ENCODE data around the gene CFAP70. TPM values are rescaled to one million over a fixed set of nuclear protein-coding genes. Genes with fewer than 3 reads are reported as not detected.
A peak's percentile ranks its signal among the peaks of the same experiment; 100 is the strongest.

Gene CFAP70
- total RNA-seq, 2 experiments from 2014 or later: 0.20 to 0.31 TPM

DNA sequence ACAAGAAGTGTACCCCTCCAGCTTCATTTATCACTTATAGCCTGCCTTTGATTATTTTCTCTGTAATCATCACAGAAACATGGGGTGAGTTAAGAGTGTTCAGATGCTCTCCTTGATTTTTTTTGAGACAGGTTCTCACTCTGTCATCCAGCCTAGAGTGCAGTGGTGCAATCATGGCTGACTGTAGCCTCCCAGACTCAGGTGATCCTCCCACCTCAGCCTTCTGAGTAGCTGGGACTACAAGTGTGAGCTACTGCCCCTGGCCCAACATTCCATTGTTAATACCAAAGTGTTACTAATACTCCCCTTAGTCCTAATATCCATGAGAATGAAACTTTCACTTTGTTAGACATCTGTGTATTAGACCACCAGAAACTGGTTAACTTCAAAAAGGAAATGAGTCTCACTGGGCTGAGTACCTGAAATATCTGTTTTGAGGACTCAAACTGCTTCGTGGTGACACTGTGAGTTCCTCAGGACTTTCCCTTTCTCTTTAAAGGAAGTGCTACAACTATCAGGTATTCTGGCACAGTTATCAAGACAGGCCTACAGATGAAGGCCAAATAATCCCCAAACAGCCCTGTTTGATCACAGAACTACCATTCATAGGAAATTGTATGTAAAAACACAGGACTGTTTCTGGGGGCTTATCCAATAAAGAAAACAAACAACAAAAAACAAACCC lies 20.5 kb upstream of the CFAP70 start:
- Mint-ChIP-seq H3K36me3 (ENCODE audit: low read depth) (peaks cover 30% of the 10 kb centered on the region), H3K27ac (peak overlapping the region; percentile 76), H3K4me1 (ENCODE audit: low read depth) (peaks cover 9% of the 10 kb centered on the region), H3K9me3 (no peaks in the 10 kb centered on the region), H3K27me3 (ENCODE audit: low read depth) (no peaks in the 10 kb centered on the region), H3K4me3 (no peak overlapping the region)
- CTCF ChIA-PET: interaction anchor here (1.0 to 1.2 kb wide), 2 partner anchors 12 to 115 kb away, joined by 3 read pairs; no protein-coding TSS in a partner anchor
- intact Hi-C loops (cut with micrococcal nuclease): no loop called here
- no peak for DNase-seq

GRCh38 chr10:73376679-73377078 lies 18.0 kb upstream of the CFAP70 start:
- Mint-ChIP-seq H3K27ac (no peak overlapping the region), H3K36me3 (ENCODE audit: low read depth) (peaks cover 34% of the 10 kb centered on the region), H3K4me1 (ENCODE audit: low read depth) (peaks cover 9% of the 10 kb centered on the region), H3K9me3 (no peaks in the 10 kb centered on the region), H3K4me3 (no peak overlapping the region), H3K27me3 (ENCODE audit: low read depth) (no peaks in the 10 kb centered on the region)
- DNase-seq: no peak
- CTCF ChIA-PET: no interaction called here
- intact Hi-C loops (cut with micrococcal nuclease): no loop called here

DNA sequence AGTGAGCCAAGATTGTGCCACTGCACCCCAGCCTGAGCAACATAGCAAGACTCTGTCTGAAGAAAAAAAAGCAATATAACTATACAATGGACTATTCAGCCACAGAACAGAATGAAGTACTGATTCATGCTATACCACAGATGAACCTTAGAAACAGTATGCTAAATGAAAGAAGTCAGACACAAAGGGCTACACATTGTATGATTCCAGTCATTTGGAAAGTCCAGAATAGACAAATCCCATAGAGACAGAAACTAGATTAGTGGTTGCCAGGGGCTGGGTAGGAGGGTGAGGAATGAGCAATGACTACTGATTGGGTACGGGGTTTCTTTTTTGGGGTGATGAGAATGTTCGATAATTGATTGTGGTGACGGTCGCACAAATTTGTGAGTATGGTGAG lies 9.6 kb upstream of the CFAP70 start:
- H3K4me3 Mint-ChIP-seq: no peak overlapping the region
- no peaks in the 10 kb centered on the region for H3K27me3 Mint-ChIP-seq (ENCODE audit: low read depth)
- H3K36me3 Mint-ChIP-seq (ENCODE audit: low read depth): peaks cover 36% of the 10 kb centered on the region
- H3K27ac Mint-ChIP-seq: peak overlapping the region; percentile 54
- CTCF ChIA-PET: no interaction called here
- H3K4me1 Mint-ChIP-seq (ENCODE audit: low read depth): peaks cover 6% of the 10 kb centered on the region
- no peak for DNase-seq
- intact Hi-C loops (cut with micrococcal nuclease): no loop called here
- H3K9me3 Mint-ChIP-seq: no peaks in the 10 kb centered on the region

DNA sequence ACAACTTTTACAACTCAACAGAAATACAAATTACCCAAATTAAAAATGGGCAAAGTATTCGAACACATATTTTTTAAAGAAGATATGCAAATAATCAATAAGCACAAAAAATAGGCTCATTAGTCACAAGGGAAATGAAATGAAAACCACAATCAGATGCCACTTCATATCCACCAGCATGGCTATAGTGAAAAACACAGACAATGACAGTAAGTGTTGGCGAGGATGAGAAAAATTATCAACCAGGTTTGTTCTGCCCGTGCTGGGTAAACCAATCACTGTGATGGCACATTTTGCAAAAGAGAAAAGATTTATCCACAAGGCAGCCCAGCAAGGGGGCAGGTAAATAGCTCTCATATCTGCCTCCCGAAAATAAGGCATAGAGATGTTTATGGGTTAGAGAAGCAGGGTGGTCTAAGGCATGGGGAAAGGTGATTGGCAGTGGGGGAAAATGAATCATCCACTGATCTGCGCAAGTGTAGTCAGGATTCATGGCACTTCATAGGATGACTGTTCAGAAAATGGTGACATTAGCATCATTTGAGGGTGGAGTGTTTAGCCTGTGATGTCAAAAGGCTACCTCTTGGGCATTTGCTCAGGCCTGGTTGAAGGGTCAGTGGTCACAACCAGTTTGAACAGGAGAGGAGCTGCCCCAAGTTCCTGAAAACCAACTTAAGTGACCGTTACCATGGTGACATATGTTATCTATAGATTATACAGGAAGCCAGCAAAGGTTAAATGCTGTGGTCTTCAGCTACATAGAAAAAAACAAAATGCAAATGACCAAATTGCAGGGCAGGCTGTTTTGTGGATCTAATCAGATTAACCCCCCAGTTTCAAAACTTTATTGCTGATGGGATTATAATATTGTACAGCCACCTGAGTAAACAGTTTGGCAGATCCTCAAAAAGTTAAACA lies 8.0 kb upstream of the CFAP70 start:
- no peaks in the 10 kb centered on the region for H3K27me3 Mint-ChIP-seq (ENCODE audit: low read depth)
- peak overlapping the region; percentile 60 for H3K27ac Mint-ChIP-seq
- intact Hi-C loops (cut with micrococcal nuclease): no loop called here

GRCh38 chr10:73364964-73365363 lies 6.3 kb upstream of the CFAP70 start:
- Mint-ChIP-seq H3K36me3 (ENCODE audit: low read depth) (peaks cover 27% of the 10 kb centered on the region), H3K4me3 (no peak overlapping the region), H3K27me3 (ENCODE audit: low read depth) (no peaks in the 10 kb centered on the region), H3K4me1 (ENCODE audit: low read depth) (peaks cover 6% of the 10 kb centered on the region), H3K9me3 (peaks cover 1% of the 10 kb centered on the region), H3K27ac (no peak overlapping the region)
- CTCF ChIA-PET: no interaction called here
- intact Hi-C loops (cut with micrococcal nuclease): no loop called here
- no peak for DNase-seq

More for the DNA sequence above, 8.0 kb upstream of the CFAP70 start:
- CTCF ChIA-PET: interaction anchor here (0.9 kb wide), 1 partner anchor 12 kb away, joined by 3 read pairs; no protein-coding TSS in a partner anchor
- DNase-seq: no peak
- Mint-ChIP-seq H3K36me3 (ENCODE audit: low read depth) (peaks cover 34% of the 10 kb centered on the region), H3K4me3 (no peak overlapping the region), H3K4me1 (ENCODE audit: low read depth) (peaks cover 6% of the 10 kb centered on the region), H3K9me3 (peaks cover 1% of the 10 kb centered on the region)

DNA sequence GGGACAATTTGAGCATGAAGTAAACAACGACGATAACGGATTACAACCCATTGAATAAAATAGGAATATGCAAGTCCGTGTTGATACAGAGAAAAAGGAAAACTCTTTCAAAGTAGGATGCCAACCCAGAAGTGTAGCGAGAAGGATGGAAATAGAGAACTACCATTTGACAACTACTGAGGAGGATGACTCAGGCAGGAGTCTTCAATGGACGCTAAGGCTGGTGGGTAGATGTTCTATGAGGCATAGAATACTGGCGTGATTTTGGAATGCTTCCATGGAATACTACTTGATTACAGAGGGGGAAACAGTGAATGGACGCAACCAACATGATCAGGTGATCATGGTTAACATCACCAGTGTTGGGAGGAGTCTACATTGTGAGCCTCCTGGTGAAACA lies 828 bp upstream of the CFAP70 start:
- DNase-seq: no peak
- intact Hi-C loops (cut with micrococcal nuclease): loop anchor here (2.0 kb wide), 1 partner anchor 263 kb away; the partner anchor contains the start of gene P4HA1
- CTCF ChIA-PET: no interaction called here
- Mint-ChIP-seq H3K9me3 (peaks cover 1% of the 10 kb centered on the region), H3K27ac (no peak overlapping the region), H3K4me3 (peak overlapping the region; percentile 22), H3K36me3 (ENCODE audit: low read depth) (peaks cover 1% of the 10 kb centered on the region), H3K4me1 (ENCODE audit: low read depth) (peaks cover 10% of the 10 kb centered on the region), H3K27me3 (ENCODE audit: low read depth) (no peaks in the 10 kb centered on the region)

- intact Hi-C loops (cut with micrococcal nuclease): loop anchor here (1.0 to 2.0 kb wide), 5 partner anchors 56 to 268 kb away; partner anchors contain the start of genes ANXA7, MRPS16, P4HA1 and PPP3CB
- no peaks in the 10 kb centered on the region for H3K27me3 Mint-ChIP-seq (ENCODE audit: low read depth)
- peaks cover 1% of the 10 kb centered on the region for H3K9me3 Mint-ChIP-seq
- DNase-seq: no peak
- peak overlapping the region; percentile 96 for H3K4me3 Mint-ChIP-seq
- H3K27ac Mint-ChIP-seq: no peak overlapping the region
- peaks cover 1% of the 10 kb centered on the region for H3K36me3 Mint-ChIP-seq (ENCODE audit: low read depth)
- peaks cover 10% of the 10 kb centered on the region for H3K4me1 Mint-ChIP-seq (ENCODE audit: low read depth)
- CTCF ChIA-PET: no interaction called here
These were observed 843 bp downstream of the CFAP70 start for GRCh38 chr10:73357821-73358220.

GRCh38 chr10:73357166-73357565 lies 1.5 kb downstream of the CFAP70 start:
- Mint-ChIP-seq H3K27me3 (ENCODE audit: low read depth) (no peaks in the 10 kb centered on the region), H3K9me3 (no peaks in the 10 kb centered on the region), H3K27ac (no peak overlapping the region), H3K36me3 (ENCODE audit: low read depth) (no peaks in the 10 kb centered on the region), H3K4me1 (ENCODE audit: low read depth) (peaks cover 10% of the 10 kb centered on the region), H3K4me3 (peak overlapping the region; percentile 51)
- no peak for DNase-seq
- intact Hi-C loops (cut with micrococcal nuclease): no loop called here
- CTCF ChIA-PET: no interaction called here

DNA sequence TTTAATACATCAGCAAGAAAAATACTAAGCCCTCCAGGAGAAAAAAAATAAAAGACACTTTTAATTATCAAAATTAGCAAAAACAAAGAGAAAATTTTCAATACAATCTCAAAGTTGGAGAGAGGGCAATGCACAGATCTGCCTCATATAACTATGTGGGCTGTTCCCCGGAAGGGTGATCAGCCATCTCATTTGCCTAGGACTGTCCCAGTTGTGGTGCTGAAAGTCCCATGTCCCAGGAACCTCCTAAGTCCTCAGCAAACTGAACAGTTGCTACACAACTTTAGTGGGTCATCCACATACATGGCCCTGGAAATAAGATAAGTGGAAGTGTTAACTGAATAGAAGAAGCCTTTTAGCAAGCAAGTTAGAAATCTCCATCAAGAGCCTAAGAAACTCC lies 14.4 kb downstream of the CFAP70 start:
- H3K9me3 Mint-ChIP-seq: no peaks in the 10 kb centered on the region
- no peaks in the 10 kb centered on the region for H3K27me3 Mint-ChIP-seq (ENCODE audit: low read depth)

GRCh38 chr10:73340121-73340520 lies 18.5 kb downstream of the CFAP70 start:
- intact Hi-C loops (cut with micrococcal nuclease): no loop called here

More for the DNA sequence above, 14.4 kb downstream of the CFAP70 start:
- H3K4me3 Mint-ChIP-seq: no peak overlapping the region
- H3K27ac Mint-ChIP-seq: no peak overlapping the region
- H3K36me3 Mint-ChIP-seq (ENCODE audit: low read depth): no peaks in the 10 kb centered on the region
- no peak for DNase-seq
- H3K4me1 Mint-ChIP-seq (ENCODE audit: low read depth): no peaks in the 10 kb centered on the region
- intact Hi-C loops (cut with micrococcal nuclease): no loop called here
- CTCF ChIA-PET: no interaction called here

DNA sequence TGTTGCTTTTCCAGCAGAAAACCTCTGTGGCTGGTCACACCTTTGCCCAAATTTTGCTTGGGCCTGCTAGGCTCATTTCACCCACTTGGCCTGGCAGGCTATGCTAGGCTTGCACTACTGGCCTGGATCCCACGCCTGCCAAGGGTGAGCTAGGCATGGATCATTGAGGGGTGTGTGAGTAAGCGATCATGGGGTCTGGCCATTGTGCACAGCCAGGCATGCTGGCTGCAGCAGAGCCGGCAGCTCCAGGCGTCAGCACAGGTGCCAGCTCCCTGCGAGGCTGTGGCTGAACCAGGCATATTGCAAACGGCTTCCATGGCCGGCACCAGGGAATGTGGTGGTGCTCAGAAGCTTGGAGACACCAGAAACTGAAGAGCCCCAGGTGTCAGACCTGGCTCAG lies 19.2 kb downstream of the CFAP70 start:
- intact Hi-C loops (cut with micrococcal nuclease): no loop called here
- DNase-seq: no peak
- Mint-ChIP-seq H3K4me1 (ENCODE audit: low read depth) (no peaks in the 10 kb centered on the region), H3K27ac (no peak overlapping the region), H3K9me3 (no peaks in the 10 kb centered on the region), H3K36me3 (ENCODE audit: low read depth) (no peaks in the 10 kb centered on the region), H3K27me3 (ENCODE audit: low read depth) (no peaks in the 10 kb centered on the region), H3K4me3 (no peak overlapping the region)
- CTCF ChIA-PET: interaction anchor here (0.5 kb wide), 1 partner anchor 192 kb away, joined by 3 read pairs; no protein-coding TSS in a partner anchor

More at GRCh38 chr10:73340121-73340520, 18.5 kb downstream of the CFAP70 start:
- Mint-ChIP-seq H3K9me3 (no peaks in the 10 kb centered on the region), H3K4me1 (ENCODE audit: low read depth) (no peaks in the 10 kb centered on the region), H3K36me3 (ENCODE audit: low read depth) (no peaks in the 10 kb centered on the region), H3K27me3 (ENCODE audit: low read depth) (no peaks in the 10 kb centered on the region), H3K4me3 (no peak overlapping the region), H3K27ac (no peak overlapping the region)
- CTCF ChIA-PET: no interaction called here
- DNase-seq: no peak

DNA sequence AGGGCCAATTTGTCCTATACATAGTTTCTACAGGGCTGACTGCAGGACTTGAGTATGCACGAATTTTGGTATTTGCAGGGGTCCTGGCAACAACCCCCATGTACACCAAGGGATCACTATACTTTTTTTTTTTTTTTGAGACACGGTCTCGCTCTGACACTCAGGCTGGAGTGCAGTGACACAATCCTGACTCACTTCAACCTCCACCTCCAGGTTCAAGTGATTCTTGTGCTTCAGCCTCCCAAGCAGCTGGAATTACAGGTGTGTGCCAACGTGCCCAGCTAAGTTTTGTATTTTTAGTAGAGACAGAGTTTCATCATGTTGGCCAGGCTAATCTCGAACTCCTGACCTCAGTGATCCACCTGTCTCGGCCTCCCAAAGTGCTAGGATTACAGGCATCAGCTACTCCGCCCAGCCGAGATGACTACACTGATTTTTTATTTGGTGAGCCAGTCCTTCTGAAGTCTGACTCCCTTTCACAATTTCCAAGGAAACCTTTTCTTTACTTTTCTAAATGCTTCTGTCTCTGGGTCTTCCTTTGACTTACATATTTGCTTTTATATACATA lies 19.8 kb downstream of the CFAP70 start:
- Mint-ChIP-seq H3K27ac (no peak overlapping the region), H3K4me1 (ENCODE audit: low read depth) (no peaks in the 10 kb centered on the region), H3K4me3 (no peak overlapping the region), H3K27me3 (ENCODE audit: low read depth) (no peaks in the 10 kb centered on the region), H3K9me3 (no peaks in the 10 kb centered on the region), H3K36me3 (ENCODE audit: low read depth) (no peaks in the 10 kb centered on the region)
- intact Hi-C loops (cut with micrococcal nuclease): no loop called here
- CTCF ChIA-PET: interaction anchor here (0.5 kb wide), 1 partner anchor 193 kb away, joined by 3 read pairs; no protein-coding TSS in a partner anchor
- DNase-seq: no peak

Measured in activated naive CD4-positive, alpha-beta T cell treated with anti-CD3 and anti-CD28 coated beads for 36 hours (primary cell).